Ascending aorta (tissue), 2 donors: ENCODE data around the gene NPR2. TPM values are rescaled to one million over a fixed set of nuclear protein-coding genes. Genes with fewer than 3 reads are reported as not detected.

Source experiments
- DNase-seq, 2 donors: peaks; one replicate each; pipeline ENCODE4 v3.0.0-alpha.2; 2019; ENCODE audit warnings: low spot score in 2 of 2
- H3K27ac ChIP-seq, 2 donors: fragments of 200-600 bp; sonication (generic); one replicate each; pipeline ENCODE4 v1.5.1; 2016 to 2017; ENCODE audit warnings: mild to moderate bottlenecking in 1 of 2
- H3K27me3 ChIP-seq: fragments of 200-600 bp; sonication (generic); one replicate; pipeline ENCODE4 v1.5.1; 2017
- H3K36me3 ChIP-seq, 2 donors: fragments of 200-600 bp; sonication (generic); one replicate each; pipeline ENCODE4 v1.5.1; 2016
- H3K4me1 ChIP-seq, 2 donors: fragments of 200-600 bp; sonication (generic); one replicate each; pipeline ENCODE4 v1.5.1; 2016 to 2017; ENCODE audit warnings: mild to moderate bottlenecking in 1 of 2
- H3K4me3 ChIP-seq, 2 donors: fragments of 200-600 bp; sonication (generic); one replicate each; pipeline ENCODE4 v1.5.1; 2016 to 2017; ENCODE audit warnings: mild to moderate bottlenecking in 1 of 2
- H3K9me3 ChIP-seq, 2 donors: fragments of 200-600 bp; sonication (generic); one replicate each; pipeline ENCODE4 v1.5.1; 2016
- intact Hi-C: fragments of 100-400 bp; cut with DNase I; formaldehyde crosslinking; loops from one replicate; pipeline ENCODE4 v1.15.1; 2023
- total RNA-seq: library from RNA; depleted of rRNA; stranded (reverse); fragments of >200 nt; gene quantifications from one replicate; pipeline ENCODE4 v1.1.0, GENCODE V29; 2016
- TF ChIP-seq, protein P1 (sequence below), 3 experiments: fragments of 200-600 bp in 2 of 3; fragments of 450-650 bp in 1 of 3; sonication (generic) in 2 of 3; IDR thresholded peaks; one replicate each; pipeline ENCODE4 v1.5.1; 2016 to 2019; ENCODE audit warnings: antibody characterized with exemption in 3 of 3, mild to moderate bottlenecking in 1 of 3, moderate library complexity in 1 of 3

Gene NPR2
- total RNA-seq, 1 donor from 2014 or later, result 7.3 TPM

- Histone ChIP-seq H3K4me3 (peak overlapping the region; percentile 64 to 87), H3K9me3 (no peaks in the 10 kb centered on the region), H3K4me1 (peaks cover 5 to 32% of the 10 kb centered on the region in 2 donors), H3K27me3 (no peaks in the 10 kb centered on the region), H3K27ac (peak overlapping the region; percentile 81 to 87), H3K36me3 (no peaks in the 10 kb centered on the region)
- intact Hi-C loops, result loop anchor here (1.0 to 5.0 kb wide), 2 partner anchors 19 to 154 kb away; partner anchors contain the start of gene SPAG8
- TF ChIP-seq, protein P1, sequence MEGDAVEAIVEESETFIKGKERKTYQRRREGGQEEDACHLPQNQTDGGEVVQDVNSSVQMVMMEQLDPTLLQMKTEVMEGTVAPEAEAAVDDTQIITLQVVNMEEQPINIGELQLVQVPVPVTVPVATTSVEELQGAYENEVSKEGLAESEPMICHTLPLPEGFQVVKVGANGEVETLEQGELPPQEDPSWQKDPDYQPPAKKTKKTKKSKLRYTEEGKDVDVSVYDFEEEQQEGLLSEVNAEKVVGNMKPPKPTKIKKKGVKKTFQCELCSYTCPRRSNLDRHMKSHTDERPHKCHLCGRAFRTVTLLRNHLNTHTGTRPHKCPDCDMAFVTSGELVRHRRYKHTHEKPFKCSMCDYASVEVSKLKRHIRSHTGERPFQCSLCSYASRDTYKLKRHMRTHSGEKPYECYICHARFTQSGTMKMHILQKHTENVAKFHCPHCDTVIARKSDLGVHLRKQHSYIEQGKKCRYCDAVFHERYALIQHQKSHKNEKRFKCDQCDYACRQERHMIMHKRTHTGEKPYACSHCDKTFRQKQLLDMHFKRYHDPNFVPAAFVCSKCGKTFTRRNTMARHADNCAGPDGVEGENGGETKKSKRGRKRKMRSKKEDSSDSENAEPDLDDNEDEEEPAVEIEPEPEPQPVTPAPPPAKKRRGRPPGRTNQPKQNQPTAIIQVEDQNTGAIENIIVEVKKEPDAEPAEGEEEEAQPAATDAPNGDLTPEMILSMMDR (IDR thresholded peaks at IDR 0.05), result no peak
- DNase-seq, result no peak
Observed at GRCh38 chr9:35792826-35793225, 1.4 kb downstream of the NPR2 start.

- no peaks in the 10 kb centered on the region for H3K36me3 ChIP-seq
- intact Hi-C loops, result loop anchor here (1.0 to 5.0 kb wide), 2 partner anchors 19 to 154 kb away; partner anchors contain the start of gene SPAG8
- H3K4me1 ChIP-seq, result peaks cover 5 to 32% of the 10 kb centered on the region in 2 donors
- no peak for DNase-seq
- peak overlapping the region; percentile 81 to 87 for H3K27ac ChIP-seq
- no peaks in the 10 kb centered on the region for H3K9me3 ChIP-seq
- H3K4me3 ChIP-seq, result peak overlapping the region; percentile 64 to 87
- TF ChIP-seq, protein P1 (IDR thresholded peaks at IDR 0.05), result no peak
- H3K27me3 ChIP-seq, result no peaks in the 10 kb centered on the region
Observed at GRCh38 chr9:35793461-35793860, 2.1 kb downstream of the NPR2 start.

GRCh38 chr9:35795695-35796094, 4.3 kb downstream of the NPR2 start:
- no peak overlapping the region for H3K4me3 ChIP-seq
- intact Hi-C loops, result no loop called here
- peaks cover 5 to 29% of the 10 kb centered on the region in 2 donors for H3K4me1 ChIP-seq
- TF ChIP-seq, protein P1 (IDR thresholded peaks at IDR 0.05), result no peak
- H3K36me3 ChIP-seq, result peaks cover 12% of the 10 kb centered on the region in 2 donors
- no peaks in the 10 kb centered on the region for H3K27me3 ChIP-seq
- no peak for DNase-seq
- no peak overlapping the region for H3K27ac ChIP-seq
- no peaks in the 10 kb centered on the region for H3K9me3 ChIP-seq

DNA sequence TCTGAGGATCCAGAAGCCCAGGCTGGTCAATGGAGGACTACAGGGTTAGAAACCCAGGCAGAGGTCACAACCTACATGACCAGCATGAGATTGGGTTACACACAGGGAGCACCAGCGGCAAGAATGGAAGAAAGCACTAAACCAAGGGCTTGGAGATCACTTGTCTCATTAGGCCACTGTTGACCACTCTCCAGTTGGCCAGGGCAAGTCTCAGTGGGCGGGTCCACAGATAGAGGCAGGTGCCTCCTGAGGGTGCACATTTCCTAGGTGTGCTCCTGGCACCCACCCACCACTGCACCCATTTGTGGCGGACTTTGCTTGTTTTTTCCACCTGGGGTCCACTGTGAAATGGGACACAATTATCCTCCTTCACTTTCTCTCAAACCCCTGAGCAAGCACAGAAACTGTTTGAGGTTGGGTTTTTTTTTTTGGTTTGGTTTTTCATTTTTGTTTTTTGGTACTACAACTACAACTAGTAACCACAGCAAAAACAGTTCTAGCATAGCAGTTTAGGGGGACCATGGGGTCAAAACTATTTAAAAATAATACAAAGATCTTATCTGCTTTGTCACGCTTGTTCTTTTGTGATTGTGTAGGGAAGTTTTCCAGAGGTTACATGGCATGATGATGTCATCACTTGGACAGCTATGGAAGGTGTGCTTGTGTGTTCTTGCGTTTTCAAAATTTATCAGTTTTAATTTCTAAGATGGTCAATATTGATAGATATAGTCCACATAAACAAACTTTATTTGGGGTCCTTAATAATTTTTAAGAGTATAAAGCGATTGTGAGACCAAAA, 6.1 kb downstream of the NPR2 start:
- TF ChIP-seq, protein P1 (IDR thresholded peaks at IDR 0.05), result no peak
- Histone ChIP-seq H3K27ac (peak overlapping the region; percentile 20 to 38), H3K4me3 (no peak overlapping the region), H3K27me3 (no peaks in the 10 kb centered on the region), H3K4me1 (peaks cover 5 to 19% of the 10 kb centered on the region in 2 donors), H3K36me3 (peaks cover 22 to 30% of the 10 kb centered on the region in 2 donors), H3K9me3 (no peaks in the 10 kb centered on the region)
- intact Hi-C loops, result no loop called here
- peak in 1 of 2 donors; percentile 13 for DNase-seq

- TF ChIP-seq, protein P1 (IDR thresholded peaks at IDR 0.05), result no peak
- Histone ChIP-seq H3K27me3 (no peaks in the 10 kb centered on the region), H3K4me1 (peaks cover 5 to 8% of the 10 kb centered on the region in 2 donors), H3K36me3 (peaks cover 22 to 34% of the 10 kb centered on the region in 2 donors), H3K9me3 (no peaks in the 10 kb centered on the region), H3K4me3 (no peak overlapping the region), H3K27ac (peak overlapping the region in 1 of 2 donors; percentile 12)
- intact Hi-C loops, result no loop called here
- peak in 1 of 2 donors; percentile 60 for DNase-seq
Observed at GRCh38 chr9:35798658-35799374, 7.4 kb downstream of the NPR2 start.
